Measurements from ENCODE around the gene POLG. TPM values are rescaled to one million over a fixed set of nuclear protein-coding genes. Genes with fewer than 3 reads are reported as not detected.

POLG gene
- total and polyA plus RNA-seq, 5 donors from 2014 or later: 31.2 to 157 (median 35.2) TPM

DNA sequence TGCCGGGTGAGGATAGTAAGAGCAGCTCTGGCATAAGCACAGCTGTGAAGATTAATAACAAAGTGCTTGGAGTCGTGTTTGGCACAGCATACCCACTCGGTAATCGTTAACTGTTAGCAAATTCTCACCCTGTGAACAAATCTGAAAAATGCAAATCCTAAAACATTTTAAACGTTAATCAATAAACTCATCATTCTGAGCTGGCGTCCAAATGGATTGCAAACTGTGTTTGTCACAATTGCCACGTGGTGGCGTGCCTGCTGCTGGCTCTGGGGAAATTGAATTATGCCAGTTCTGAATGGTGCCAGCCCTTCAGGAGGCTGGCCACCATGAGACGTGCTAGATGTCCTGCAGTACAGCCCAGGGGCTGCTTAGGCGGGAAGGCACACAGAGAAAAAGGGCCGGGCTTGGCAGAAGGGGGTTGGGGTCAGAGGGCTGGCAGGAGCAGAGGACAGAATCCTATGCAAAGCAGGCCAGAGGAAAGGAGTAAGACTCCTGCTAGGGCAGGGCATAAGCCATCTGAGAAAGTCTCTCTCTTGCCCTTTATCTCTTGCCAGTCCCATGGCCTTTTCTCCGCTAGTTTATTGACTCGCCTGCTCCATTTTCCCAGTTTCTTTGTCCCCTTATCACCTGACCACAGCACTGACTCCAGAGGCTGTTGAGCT is 22.1 kb upstream of the POLG start:
- ATAC-seq (ENCODE audit: low read depth in 2 of 2): no peak
- H3K4me3 ChIP-seq (ENCODE audit: low read depth, low read length): no peak overlapping the region
- H3K27ac Mint-ChIP-seq: no peak overlapping the region
- no peaks in the 10 kb centered on the region for H3K36me3 ChIP-seq (ENCODE audit: control insufficient read depth, insufficient read depth, low read length)
- H3K27me3 Mint-ChIP-seq: peaks cover 84% of the 10 kb centered on the region
- H3K4me1 ChIP-seq (ENCODE audit: control insufficient read depth, insufficient read depth, low read length, poor library complexity, severe bottlenecking): peaks cover 19% of the 10 kb centered on the region
- H3K9me3 Mint-ChIP-seq: peaks cover 0 to 3% (median 0%) of the 10 kb centered on the region in 7 donors
- H3K4me1 Mint-ChIP-seq: peaks cover 0 to 27% (median 13%) of the 10 kb centered on the region in 4 donors
- H3K27ac ChIP-seq (ENCODE audit: insufficient read depth, low read length, poor library complexity, severe bottlenecking): no peak overlapping the region
- no peaks in the 10 kb centered on the region for H3K36me3 Mint-ChIP-seq
- H3K27me3 ChIP-seq (ENCODE audit: control insufficient read depth, insufficient read depth, low read length): peaks cover 30% of the 10 kb centered on the region
- DNase-seq: no peak
- H3K9me3 ChIP-seq (ENCODE audit: control insufficient read depth in 2 of 2, low read length in 2 of 2): no peaks in the 10 kb centered on the region
- peak overlapping the region in 1 of 4 donors; percentile 68 for H3K4me3 Mint-ChIP-seq

DNA sequence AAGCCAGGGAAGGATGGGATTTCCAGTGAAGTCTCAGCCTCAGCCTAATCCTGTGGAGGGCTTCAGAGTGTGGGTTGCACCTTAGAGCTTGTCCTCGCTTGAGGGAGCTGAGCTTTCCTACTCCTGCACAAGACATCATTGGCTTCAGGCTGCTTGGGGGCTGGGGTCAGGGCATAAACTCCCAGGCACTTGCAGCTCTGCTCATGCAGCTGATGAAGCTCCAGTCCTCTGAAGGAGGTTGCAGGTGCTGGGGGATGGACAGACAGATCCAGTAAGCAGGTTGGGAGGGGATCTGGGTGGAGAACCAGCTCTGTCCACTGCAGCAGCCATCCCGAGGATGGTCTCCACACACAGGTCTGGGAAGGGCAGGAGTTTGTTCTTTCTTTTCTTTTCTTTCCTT is 19.4 kb upstream of the POLG start:
- Mint-ChIP-seq H3K27me3 (peaks cover 73% of the 10 kb centered on the region), H3K4me1 (peaks cover 0 to 16% (median 5%) of the 10 kb centered on the region in 4 donors), H3K36me3 (no peaks in the 10 kb centered on the region), H3K9me3 (no peaks in the 10 kb centered on the region), H3K27ac (no peak overlapping the region), H3K4me3 (no peak overlapping the region)
- Histone ChIP-seq H3K9me3 (ENCODE audit: control insufficient read depth in 2 of 2, low read length in 2 of 2) (no peaks in the 10 kb centered on the region), H3K4me3 (ENCODE audit: low read depth, low read length) (no peak overlapping the region), H3K4me1 (ENCODE audit: control insufficient read depth, insufficient read depth, low read length, poor library complexity, severe bottlenecking) (peaks cover 6% of the 10 kb centered on the region), H3K36me3 (ENCODE audit: control insufficient read depth, insufficient read depth, low read length) (no peaks in the 10 kb centered on the region), H3K27me3 (ENCODE audit: control insufficient read depth, insufficient read depth, low read length) (peaks cover 20% of the 10 kb centered on the region), H3K27ac (ENCODE audit: insufficient read depth, low read length, poor library complexity, severe bottlenecking) (no peak overlapping the region)
- DNase-seq (no peak), ATAC-seq (ENCODE audit: low read depth in 2 of 2) (no peak)

DNA sequence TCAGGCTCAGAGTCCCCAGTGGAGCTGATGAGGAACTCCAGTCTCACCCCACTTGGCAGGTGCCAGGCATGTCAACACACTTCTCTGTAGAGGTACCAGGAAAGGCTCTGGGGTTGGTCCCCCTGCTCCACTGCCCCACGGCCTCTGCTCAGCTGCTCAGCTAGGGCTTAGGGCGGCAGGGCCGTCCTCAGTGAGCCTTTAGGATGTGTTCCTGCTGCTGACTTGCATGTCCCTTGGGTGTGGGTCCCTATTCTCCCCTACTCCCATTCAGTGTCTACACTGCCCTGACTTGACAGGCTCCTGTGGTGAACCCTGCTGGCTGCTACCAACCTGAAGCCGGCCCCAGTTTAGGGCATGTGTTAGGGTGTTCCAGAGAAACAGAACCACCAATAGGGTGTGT is 17.9 kb upstream of the POLG start:
- Mint-ChIP-seq H3K27ac (no peak overlapping the region), H3K27me3 (peaks cover 60% of the 10 kb centered on the region), H3K9me3 (no peaks in the 10 kb centered on the region), H3K4me3 (no peak overlapping the region), H3K4me1 (peaks cover 4 to 11% (median 8%) of the 10 kb centered on the region in 4 donors), H3K36me3 (no peaks in the 10 kb centered on the region)
- no peak for DNase-seq
- no peak overlapping the region for H3K27ac ChIP-seq (ENCODE audit: insufficient read depth, low read length, poor library complexity, severe bottlenecking)
- peaks cover 3% of the 10 kb centered on the region for H3K4me1 ChIP-seq (ENCODE audit: control insufficient read depth, insufficient read depth, low read length, poor library complexity, severe bottlenecking)
- no peaks in the 10 kb centered on the region for H3K36me3 ChIP-seq (ENCODE audit: control insufficient read depth, insufficient read depth, low read length)
- peaks cover 13% of the 10 kb centered on the region for H3K27me3 ChIP-seq (ENCODE audit: control insufficient read depth, insufficient read depth, low read length)
- H3K4me3 ChIP-seq (ENCODE audit: low read depth, low read length): no peak overlapping the region
- no peaks in the 10 kb centered on the region for H3K9me3 ChIP-seq (ENCODE audit: control insufficient read depth in 2 of 2, low read length in 2 of 2)
- ATAC-seq (ENCODE audit: low read depth in 2 of 2): peak in 1 of 2 donors; percentile 30

DNA sequence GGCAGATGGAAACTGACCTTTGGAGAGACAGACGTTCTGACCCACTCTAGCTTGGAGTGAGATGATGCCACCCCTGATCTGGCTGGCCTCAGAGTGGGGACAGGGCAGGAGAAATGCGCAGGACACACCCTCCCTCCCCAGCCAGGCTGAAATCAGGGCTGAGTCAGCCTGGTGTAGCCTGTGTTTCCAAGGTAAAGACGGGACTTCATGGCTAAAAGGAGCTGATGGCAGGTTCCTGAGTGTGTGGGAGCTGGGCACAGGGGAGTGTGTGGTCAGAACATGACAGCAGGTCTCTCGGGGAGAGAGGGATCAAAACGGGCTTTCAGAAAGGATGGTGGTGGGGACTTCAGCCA is 14.6 kb upstream of the POLG start:
- peak overlapping the region in 1 of 4 donors; percentile 42 for H3K4me3 Mint-ChIP-seq
- Histone ChIP-seq H3K4me3 (ENCODE audit: low read depth, low read length) (no peak overlapping the region), H3K27ac (ENCODE audit: insufficient read depth, low read length, poor library complexity, severe bottlenecking) (no peak overlapping the region), H3K4me1 (ENCODE audit: control insufficient read depth, insufficient read depth, low read length, poor library complexity, severe bottlenecking) (peaks cover 3% of the 10 kb centered on the region), H3K9me3 (ENCODE audit: control insufficient read depth in 2 of 2, low read length in 2 of 2) (no peaks in the 10 kb centered on the region), H3K36me3 (ENCODE audit: control insufficient read depth, insufficient read depth, low read length) (no peaks in the 10 kb centered on the region), H3K27me3 (ENCODE audit: control insufficient read depth, insufficient read depth, low read length) (peaks cover 3% of the 10 kb centered on the region)
- H3K27me3 Mint-ChIP-seq: peaks cover 38% of the 10 kb centered on the region
- H3K9me3 Mint-ChIP-seq: peaks cover 0 to 1% (median 0%) of the 10 kb centered on the region in 7 donors
- DNase-seq (no peak), ATAC-seq (ENCODE audit: low read depth in 2 of 2) (peak; percentile 20 to 39)
- H3K4me1 Mint-ChIP-seq: peaks cover 4 to 9% (median 6%) of the 10 kb centered on the region in 4 donors
- no peaks in the 10 kb centered on the region for H3K36me3 Mint-ChIP-seq
- H3K27ac Mint-ChIP-seq: no peak overlapping the region

DNA sequence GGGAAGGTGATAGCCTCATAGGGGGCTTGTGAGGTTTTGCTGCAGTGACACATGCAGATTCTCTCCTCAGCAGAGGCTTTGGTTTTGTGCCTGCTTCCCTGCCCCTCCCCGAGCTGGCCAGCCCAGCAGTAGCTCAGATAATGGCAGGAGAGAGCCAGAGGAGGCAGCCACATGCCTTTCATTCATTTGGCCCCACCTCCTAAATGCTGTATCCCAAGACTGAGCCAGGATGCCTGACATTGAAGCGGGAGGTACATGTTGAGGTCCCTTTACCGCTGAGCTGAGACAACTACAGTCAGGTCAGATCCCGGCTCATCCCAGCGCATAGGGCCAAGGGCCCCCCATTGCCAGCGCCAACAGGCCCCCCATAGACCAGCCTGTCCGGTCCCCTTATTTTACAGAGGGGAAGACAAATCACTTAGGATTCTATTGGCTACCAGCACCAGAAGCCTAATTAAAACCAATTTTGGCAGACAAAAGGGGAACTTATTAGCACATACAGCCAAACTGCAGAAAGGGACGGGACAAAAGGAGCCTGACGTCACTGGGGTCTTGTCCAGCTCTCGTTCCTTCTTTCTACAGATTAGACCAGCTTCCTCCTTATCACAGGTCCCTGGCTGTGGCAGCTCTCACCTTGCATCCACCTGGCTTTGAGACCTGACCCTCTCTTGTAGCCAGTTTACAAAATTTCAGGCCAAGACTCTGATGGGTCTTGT is 12.1 kb upstream of the POLG start:
- H3K4me3 ChIP-seq (ENCODE audit: low read depth, low read length): no peak overlapping the region
- no peaks in the 10 kb centered on the region for H3K27me3 ChIP-seq (ENCODE audit: control insufficient read depth, insufficient read depth, low read length)
- Mint-ChIP-seq H3K27me3 (peaks cover 26% of the 10 kb centered on the region), H3K9me3 (peaks cover 0 to 1% (median 0%) of the 10 kb centered on the region in 7 donors), H3K36me3 (no peaks in the 10 kb centered on the region), H3K4me1 (peaks cover 4 to 9% (median 6%) of the 10 kb centered on the region in 4 donors), H3K27ac (no peak overlapping the region), H3K4me3 (no peak overlapping the region)
- no peaks in the 10 kb centered on the region for H3K9me3 ChIP-seq (ENCODE audit: control insufficient read depth in 2 of 2, low read length in 2 of 2)
- H3K36me3 ChIP-seq (ENCODE audit: control insufficient read depth, insufficient read depth, low read length): no peaks in the 10 kb centered on the region
- no peak for DNase-seq
- no peak for ATAC-seq (ENCODE audit: low read depth in 2 of 2)
- H3K4me1 ChIP-seq (ENCODE audit: control insufficient read depth, insufficient read depth, low read length, poor library complexity, severe bottlenecking): peaks cover 3% of the 10 kb centered on the region
- no peak overlapping the region for H3K27ac ChIP-seq (ENCODE audit: insufficient read depth, low read length, poor library complexity, severe bottlenecking)

DNA sequence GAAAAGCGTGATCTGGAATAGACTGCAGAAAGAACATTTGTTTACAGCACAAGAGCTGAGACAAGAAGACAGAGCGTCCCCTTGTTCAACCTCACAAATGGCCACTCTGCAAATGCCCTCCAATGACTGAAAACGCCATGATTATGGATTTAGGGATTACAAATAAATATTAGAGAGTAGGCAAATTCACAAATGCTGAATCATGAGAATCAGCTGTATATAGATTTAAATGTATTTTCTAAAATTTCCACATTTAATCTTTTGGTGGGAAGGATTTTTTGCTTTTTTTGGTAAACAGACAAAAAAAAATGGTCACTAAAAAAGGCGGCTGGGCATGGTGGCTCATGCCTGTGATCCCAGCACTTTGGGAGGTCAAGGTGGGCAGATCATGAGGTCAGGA is 10.6 kb upstream of the POLG start:
- peak overlapping the region; percentile 21 to 86 (median 24) for H3K27ac Mint-ChIP-seq
- Histone ChIP-seq H3K36me3 (ENCODE audit: control insufficient read depth, insufficient read depth, low read length) (no peaks in the 10 kb centered on the region), H3K27ac (ENCODE audit: insufficient read depth, low read length, poor library complexity, severe bottlenecking) (no peak overlapping the region), H3K27me3 (ENCODE audit: control insufficient read depth, insufficient read depth, low read length) (peaks cover 2% of the 10 kb centered on the region), H3K4me1 (ENCODE audit: control insufficient read depth, insufficient read depth, low read length, poor library complexity, severe bottlenecking) (peaks cover 3% of the 10 kb centered on the region), H3K9me3 (ENCODE audit: control insufficient read depth in 2 of 2, low read length in 2 of 2) (no peaks in the 10 kb centered on the region), H3K4me3 (ENCODE audit: low read depth, low read length) (no peak overlapping the region)
- no peak overlapping the region for H3K4me3 Mint-ChIP-seq
- H3K36me3 Mint-ChIP-seq: no peaks in the 10 kb centered on the region
- peaks cover 0 to 1% (median 0%) of the 10 kb centered on the region in 7 donors for H3K9me3 Mint-ChIP-seq
- peaks cover 18% of the 10 kb centered on the region for H3K27me3 Mint-ChIP-seq
- DNase-seq (no peak), ATAC-seq (ENCODE audit: low read depth in 2 of 2) (no peak)
- peaks cover 4 to 9% (median 6%) of the 10 kb centered on the region in 4 donors for H3K4me1 Mint-ChIP-seq

DNA sequence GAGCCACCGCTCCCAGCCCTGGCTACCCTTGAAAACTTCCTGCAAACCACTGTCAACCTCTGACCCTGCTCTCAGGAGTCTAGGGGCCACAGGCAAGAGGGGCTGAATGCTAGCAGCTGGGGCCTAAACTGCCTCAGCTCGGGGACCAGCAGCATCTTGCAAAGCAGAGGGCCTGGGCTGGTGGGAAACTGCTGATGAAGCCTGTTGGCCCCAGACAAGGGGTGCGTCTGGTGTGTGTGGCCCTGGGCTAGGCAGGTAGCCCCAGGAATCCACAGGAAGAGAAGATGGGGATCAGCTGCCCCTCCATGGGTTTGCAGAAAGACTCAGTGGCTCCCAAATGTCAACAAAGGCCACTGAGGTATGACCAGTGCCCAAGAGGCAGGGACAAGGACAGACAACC is 8.2 kb upstream of the POLG start:
- peaks cover 0 to 5% (median under 1%) of the 10 kb centered on the region in 4 donors for H3K4me1 Mint-ChIP-seq
- no peak overlapping the region for H3K4me3 ChIP-seq (ENCODE audit: low read depth, low read length)
- ATAC-seq (ENCODE audit: low read depth in 2 of 2) (no peak), DNase-seq (no peak)
- H3K27ac Mint-ChIP-seq: no peak overlapping the region
- no peaks in the 10 kb centered on the region for H3K9me3 ChIP-seq (ENCODE audit: control insufficient read depth in 2 of 2, low read length in 2 of 2)
- peaks cover 2% of the 10 kb centered on the region for H3K27me3 ChIP-seq (ENCODE audit: control insufficient read depth, insufficient read depth, low read length)
- peaks cover 0 to 1% (median 0%) of the 10 kb centered on the region in 7 donors for H3K9me3 Mint-ChIP-seq
- no peaks in the 10 kb centered on the region for H3K36me3 ChIP-seq (ENCODE audit: control insufficient read depth, insufficient read depth, low read length)
- no peak overlapping the region for H3K4me3 Mint-ChIP-seq
- no peak overlapping the region for H3K27ac ChIP-seq (ENCODE audit: insufficient read depth, low read length, poor library complexity, severe bottlenecking)
- H3K36me3 Mint-ChIP-seq: no peaks in the 10 kb centered on the region
- H3K4me1 ChIP-seq (ENCODE audit: control insufficient read depth, insufficient read depth, low read length, poor library complexity, severe bottlenecking): no peaks in the 10 kb centered on the region
- H3K27me3 Mint-ChIP-seq: peaks cover 16% of the 10 kb centered on the region

Data from CD4-positive, CD25-positive, alpha-beta regulatory T cell (primary cell).